Hippocampal formation (tissue), 2 donors: ENCODE results near the gene EMP3.
"Not testable (repeated sequence)": the region's sequence is repeated elsewhere in the genome, so short reads cannot be mapped to it uniquely, and the experiment has no call there.

ENCODE experiments used
- DNase-seq, 2 donors: peaks; one replicate each; lab custom pipeline; 2025; lab: John Stamatoyannopoulos, UW

The EMP3 gene

DNA sequence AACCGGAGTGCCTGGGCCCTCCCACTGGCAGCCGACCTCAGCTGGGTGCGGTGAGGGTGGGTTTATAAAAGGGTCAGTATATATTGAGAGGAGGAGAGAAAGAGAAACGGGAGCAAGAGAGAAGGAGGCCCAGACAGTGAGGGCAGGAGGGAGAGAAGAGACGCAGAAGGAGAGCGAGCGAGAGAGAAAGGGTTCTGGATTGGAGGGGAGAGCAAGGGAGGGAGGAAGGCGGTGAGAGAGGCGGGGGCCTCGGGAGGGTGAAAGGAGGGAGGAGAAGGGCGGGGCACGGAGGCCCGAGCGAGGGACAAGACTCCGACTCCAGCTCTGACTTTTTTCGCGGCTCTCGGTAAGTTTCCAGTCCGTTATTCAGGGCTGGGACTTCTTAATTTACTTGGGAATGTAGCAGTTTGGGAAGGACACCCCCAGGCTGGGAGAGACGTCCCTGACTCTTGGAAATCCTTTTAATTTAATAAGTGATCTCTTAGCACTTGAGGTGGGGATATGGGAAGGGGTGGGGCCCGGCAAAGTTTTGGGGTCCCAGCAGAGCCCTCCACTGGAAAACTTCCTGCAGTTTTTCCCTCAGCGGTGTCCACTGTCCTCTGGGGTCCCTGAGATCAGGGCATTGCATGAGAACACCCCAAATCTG is at the start of gene EMP3:
EMP3 (plus strand) TSS at position 288 of the 646 bp plus-strand sequence. CDS start 1,293 bp downstream, outside the sequence.
- peak in 1 of 2 donors; percentile 25 for DNase-seq

DNA sequence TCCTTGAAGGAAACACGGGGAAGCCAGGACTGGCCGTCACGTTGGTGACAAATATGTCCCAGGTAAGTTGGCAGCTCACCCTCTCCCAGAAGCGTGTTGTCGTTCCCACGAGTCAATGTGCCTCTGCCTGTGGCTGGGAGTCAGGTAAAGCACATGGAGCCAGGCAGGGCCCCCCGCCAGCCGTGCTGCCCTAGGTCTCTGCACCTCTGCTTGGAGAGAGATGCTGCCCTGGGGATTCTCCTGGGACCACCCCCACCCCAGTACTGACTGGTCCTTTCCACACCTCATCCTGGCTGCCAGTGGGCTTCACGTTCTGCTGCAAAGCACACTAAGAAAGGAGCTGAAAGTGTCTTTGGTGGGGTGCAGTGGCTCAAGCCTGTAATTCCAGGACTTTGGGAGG is 45.6 kb upstream of the EMP3 start:
- DNase-seq: no peak

DNA sequence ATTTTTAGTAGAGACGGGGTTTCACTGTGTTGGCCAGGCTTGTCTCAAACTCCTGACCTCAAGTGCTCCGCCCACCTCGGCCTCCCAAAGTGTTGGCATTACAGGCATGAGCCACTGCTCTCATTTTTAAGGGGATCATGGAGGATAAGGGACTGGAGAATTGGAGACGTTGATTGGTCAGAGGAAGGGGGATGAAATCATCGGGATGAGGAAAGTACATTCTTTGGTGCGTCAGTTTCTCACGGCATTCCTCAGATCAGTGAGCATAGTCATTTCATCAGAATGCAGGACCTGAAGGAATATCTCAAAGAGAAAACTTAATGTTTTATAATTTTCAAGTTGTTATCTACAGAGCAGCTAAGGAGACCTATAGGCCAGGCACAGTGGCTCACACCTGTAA is 41.4 kb upstream of the EMP3 start:
- DNase-seq: no peak

- no peak for DNase-seq
Measured at GRCh38 chr19:48284896-48285295, 40.5 kb upstream of the EMP3 start.

DNA sequence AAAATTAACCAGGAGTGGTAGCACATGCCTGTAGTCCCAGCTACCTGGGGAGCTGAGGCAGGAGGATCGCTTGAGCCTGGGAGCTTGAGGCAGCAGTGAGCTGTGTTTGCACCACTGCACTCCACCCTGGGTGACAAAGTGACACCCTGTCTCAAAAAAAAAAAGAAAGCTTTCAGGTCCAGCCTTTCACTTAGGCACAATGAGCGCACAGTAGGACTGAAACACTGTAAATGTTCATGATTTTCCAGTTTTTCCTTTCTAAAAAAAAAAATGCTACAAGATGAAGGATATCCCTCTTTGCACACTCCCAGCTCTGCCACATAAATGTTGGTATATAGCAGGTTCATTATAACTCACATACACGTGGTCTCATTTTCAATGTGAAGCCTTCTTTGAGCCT is 37.6 kb upstream of the EMP3 start:
- DNase-seq: no peak

DNA sequence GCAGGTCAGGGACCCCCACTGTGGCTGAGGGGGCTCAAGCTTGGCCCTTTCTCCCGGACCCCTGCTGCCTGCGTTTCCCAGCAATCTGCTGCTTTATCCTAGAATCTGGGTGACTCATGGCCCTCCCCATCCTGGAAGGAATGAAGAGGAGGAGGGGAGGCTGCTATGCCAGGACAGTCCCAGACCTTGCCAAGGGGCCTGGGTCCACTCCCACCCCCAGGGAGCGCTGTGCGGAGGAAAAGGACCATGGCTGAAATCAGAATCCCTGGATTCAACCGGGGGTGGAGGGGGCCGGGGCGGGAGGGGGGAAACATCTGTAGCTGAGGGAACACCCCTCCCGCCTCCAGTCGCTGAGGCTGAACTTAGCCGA is 35.0 kb upstream of the EMP3 start:
- no peak for DNase-seq

DNA sequence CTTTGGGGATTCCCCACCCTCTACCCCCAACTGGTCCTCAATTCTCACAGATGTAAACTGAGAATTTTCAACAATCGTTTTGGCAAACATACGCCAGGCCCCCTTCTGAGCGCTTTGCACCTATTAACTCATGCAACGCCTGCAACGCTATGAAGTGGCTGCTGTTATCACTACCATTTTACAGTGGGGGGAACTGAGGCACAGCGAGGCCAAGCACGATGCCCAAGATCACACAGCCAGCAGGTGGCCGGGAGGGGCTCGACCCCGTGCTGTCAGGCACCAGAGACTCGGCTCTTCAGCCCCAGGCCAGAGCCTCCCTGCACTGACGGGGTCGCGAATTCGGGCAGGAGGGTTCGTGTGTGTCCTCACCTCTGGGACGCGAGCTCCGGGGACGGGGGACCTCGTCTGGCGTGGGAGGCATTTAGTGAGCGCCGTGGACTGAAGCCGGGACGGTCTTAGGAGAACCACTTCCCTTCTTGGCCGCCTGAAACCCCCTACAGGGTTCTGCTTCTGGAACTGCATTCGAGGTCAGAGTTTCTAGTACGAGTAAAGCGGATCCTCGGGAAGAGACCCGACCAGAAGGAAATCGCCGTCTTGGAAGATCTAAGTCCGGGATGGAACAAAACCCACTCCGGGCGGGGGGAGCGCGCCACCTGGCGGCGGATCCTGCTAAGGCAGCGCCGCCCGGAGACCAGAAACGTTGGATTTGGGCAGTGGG is 34.4 kb upstream of the EMP3 start:
- peak; percentile 15 to 56 for DNase-seq

- DNase-seq: not testable (repeated sequence)
Measured at GRCh38 chr19:48291489-48291815, 33.9 kb upstream of the EMP3 start.

GRCh38 chr19:48292798-48293197 is 32.6 kb upstream of the EMP3 start:
- DNase-seq: no peak

DNA sequence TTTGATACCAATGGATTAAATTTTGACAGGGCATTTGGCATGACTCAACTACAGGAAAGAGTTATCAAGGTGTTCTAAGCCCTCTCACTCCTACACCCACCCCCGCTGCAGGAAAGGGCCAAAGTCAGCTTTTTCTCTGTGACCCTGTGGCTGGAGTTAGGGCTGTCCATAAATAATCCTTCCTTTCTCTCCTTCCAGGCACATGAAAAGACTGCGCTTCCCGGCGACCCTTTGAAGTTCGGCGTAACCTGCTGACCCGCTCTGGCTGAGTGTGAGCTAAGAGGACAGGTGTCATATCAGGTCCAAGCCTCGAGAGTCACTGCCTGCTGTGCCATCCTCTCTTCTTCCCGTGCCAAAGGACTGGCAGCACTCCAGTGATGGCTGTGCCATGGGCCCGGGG is 29.9 kb upstream of the EMP3 start:
- DNase-seq: no peak

DNA sequence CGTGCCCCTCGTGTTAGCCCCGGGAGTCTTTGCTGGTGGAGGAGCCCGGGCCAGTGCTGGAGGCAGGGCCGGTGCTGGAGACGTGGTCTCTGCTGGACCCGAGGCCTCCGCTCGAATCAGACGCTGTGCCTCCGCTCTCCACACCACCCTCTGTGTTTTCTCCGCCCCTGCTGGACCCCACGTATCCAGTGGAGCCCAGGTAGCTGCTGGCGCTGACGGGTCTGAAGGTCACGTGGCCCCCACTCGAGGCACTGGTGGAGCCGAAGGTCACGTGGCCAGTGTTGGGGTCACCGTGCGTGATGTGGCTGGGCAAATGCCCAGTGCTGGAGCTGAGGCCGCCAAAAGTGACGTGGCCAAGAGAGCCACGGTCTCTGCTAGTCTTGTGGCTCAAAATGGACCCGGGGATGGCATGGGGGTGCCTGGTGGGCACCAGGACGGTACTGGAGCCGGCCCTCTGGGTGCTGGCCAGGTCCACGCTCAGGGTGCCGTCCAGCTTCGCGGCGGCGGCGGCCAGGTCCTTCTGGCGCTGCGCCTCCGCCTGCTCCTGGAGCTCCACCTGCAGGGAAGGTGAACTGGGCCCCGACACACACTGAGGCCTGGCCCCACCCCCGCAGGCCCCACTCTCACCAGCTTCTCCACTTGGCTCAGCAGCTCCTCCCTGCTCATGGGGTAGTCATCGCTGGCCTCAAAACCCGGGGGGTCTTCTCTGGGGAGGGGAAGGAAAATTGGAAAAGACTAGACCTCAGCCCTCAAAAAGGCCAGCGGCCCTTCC is 28.2 kb upstream of the EMP3 start:
- DNase-seq: no peak

GRCh38 chr19:48297975-48298374 is 27.4 kb upstream of the EMP3 start:
- DNase-seq: no peak

GRCh38 chr19:48301886-48302599 is 23.3 kb upstream of the EMP3 start:
- DNase-seq: no peak

DNA sequence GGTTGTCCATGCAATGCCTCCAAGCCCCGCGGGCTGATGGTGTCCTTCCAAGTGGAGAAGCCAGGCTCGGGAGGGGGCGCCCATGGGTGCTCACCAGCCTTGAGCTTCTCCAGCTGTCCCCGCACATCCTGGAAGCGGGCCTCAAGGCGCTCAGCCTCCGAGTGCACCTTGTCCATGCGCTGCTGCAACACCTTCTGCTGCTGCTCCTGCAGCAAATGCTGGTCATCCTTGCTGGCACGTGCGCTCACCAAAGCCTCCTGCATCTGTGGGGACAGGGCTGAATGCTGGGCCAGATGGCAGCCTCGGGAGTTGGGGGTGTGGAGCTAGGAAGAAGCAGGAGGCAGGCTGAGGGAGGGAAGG is 22.8 kb upstream of the EMP3 start:
- DNase-seq: no peak

DNA sequence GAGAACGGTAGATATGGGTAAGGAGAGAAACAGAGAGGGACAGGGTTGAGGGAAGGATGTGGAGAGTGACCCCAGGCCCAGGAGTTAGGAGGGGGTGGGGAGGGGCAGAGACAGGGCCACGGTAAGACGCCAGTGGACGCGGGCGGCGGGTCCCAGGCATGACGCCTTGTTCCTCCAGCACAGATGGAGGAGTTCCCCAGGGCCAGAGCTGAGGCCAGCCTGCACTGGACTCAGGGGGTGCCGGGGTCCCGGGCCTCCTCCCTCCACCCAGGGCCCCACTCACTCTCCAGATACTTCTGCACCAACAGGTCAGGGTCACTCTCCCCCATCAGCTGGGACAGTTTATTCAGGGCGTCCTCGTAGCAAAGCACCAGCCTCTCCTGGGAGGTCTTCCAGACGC is 22.0 kb upstream of the EMP3 start:
- DNase-seq: no peak

DNA sequence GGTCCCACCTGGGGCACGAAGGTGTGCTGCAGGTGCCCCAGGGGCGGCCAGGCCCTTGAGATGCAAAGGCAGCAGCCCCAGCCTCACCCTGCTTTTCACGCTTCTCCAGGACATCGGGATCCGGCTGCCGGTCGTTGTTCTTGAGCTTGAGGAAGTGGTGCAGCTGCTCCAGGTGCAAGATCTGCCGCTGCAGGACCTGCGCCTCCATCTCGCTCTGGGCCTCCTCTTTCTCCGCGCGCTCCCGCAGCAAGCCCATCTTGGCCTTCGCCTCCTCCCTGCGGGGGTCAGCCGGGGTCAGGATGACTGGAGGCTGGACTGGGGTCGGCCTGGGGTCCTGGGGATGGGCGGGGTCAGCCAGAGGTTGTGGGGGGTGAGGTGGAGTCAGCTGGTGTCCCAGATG is 21.5 kb upstream of the EMP3 start:
- no peak for DNase-seq

DNA sequence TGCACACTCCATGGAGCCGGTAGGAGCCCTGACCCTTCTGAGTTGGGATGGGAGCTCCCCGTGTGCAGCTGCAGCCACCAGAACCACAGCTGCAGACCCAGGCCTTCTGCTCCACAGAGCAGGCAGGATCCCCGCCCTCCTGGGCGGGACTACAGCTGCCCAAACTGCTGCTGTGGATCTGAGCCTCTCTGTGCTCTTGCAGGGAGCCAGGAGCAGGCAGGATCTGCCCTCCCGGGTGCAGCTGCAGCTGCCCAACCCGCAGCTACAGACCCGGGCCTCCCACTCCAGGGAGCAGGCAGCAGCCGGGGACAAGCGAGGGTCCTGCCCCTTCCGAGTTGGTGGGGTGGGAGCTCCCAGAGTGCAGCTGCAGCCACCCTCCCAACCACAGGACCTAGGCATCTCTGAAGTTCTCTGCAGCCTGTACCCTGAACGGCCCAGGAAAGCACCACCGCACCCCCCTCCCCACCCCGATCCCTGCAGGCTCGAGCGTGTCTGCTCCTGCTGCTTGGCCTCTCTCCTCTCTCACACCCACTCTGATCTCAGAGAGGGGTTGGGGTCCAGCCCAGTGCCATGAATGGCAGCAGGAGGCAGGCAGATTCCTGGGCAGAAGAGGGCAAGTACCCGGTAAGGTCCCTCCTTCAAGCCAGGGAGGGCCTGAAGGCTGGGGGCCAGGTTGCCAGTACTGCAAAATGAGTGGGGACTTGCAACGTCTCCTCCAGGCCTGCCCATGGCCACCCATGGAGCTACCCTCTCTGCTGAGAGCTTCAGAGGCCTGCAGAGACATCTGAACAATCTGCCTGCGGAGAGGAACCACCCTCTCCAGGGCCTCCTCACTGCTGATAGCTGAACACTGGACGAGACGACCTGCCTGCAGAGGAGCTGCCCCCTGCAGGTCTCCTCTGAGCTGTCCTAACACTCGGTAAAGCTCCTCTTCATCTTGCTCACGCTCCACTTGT is 16.4 kb upstream of the EMP3 start:
- DNase-seq: peak in 1 of 2 donors; percentile 20

- DNase-seq: not testable (repeated sequence)
Measured at GRCh38 chr19:48309731-48310130, 15.6 kb upstream of the EMP3 start.

DNA sequence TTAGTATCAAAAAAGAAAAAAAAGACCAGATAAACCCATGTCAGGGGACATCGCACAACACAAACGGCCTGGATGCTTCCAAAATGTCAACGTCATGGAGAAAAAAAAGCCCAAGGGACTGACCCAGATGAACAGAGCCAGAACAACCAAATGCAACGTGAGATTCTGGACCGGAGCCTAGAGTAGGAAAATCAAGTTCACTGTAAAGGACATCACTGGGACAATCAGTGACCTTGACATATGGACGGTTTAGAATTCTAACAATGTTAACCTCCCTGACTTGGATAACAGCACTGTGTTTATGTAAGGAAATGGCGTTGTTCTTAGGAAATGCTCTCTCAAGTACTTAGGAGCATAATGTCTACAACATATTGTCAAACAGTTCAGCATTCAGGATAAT is 15.1 kb upstream of the EMP3 start:
- DNase-seq: no peak

DNA sequence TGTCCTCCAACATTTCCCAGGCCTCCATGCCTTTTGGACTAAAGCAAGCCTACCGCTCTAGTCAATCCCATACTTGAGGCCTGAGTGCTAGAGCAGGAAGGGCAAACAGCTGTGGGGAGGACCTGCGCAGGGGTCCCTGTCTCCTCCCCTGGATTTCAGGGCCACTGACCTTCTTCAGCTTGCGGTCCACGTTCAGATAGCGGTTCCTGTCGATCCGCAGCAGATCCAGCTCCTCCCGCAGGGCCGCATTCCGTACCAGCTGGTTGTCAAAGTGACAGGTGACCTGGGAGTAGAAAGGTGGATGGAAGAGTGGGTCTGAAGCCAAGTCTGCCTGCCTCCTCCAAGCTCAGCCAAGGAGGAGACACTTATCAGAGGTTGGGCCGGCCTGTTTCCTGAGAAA is 14.0 kb upstream of the EMP3 start:
- DNase-seq: no peak

GRCh38 chr19:48315712-48316111 is 9.6 kb upstream of the EMP3 start:
- DNase-seq: no peak

DNA sequence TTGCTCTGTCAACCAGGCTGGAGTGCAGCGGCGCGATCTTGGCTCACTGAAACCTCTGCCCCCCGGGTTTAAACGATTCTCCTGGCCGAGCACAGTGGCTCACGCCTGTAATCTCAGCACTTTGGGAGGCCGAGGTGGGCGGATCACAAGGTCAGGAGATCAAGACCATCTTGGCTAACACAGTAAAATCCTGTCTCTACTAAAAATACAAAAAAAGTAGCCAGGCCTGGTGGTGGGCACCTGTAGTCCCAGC is 7.7 kb upstream of the EMP3 start:
- not testable (repeated sequence) for DNase-seq
